ENCODE results near the gene PIEZO1.
A peak's percentile ranks its signal among the peaks of the same experiment; 100 is the strongest.

Gene PIEZO1

GRCh38 chr16:88769617-88770460 lies 15.2 kb downstream of the PIEZO1 start:
- peak; percentile 86 for DNase-seq (ENCODE audit: low spot score)

- DNase-seq (ENCODE audit: low spot score) = no peak
Observed at GRCh38 chr16:88768071-88768783, 16.8 kb downstream of the PIEZO1 start.

- DNase-seq (ENCODE audit: low spot score) = no peak
Observed at GRCh38 chr16:88767546-88768070, 17.4 kb downstream of the PIEZO1 start.

- DNase-seq (ENCODE audit: low spot score) = no peak
Observed at GRCh38 chr16:88766975-88767374, 18.0 kb downstream of the PIEZO1 start.

GRCh38 chr16:88764913-88765349 lies 20.1 kb downstream of the PIEZO1 start:
- peak; percentile 96 for DNase-seq (ENCODE audit: low spot score)

- no peak for DNase-seq (ENCODE audit: low spot score)
Observed at GRCh38 chr16:88764080-88764479, 20.9 kb downstream of the PIEZO1 start.

GRCh38 chr16:88763502-88764053 lies 21.4 kb downstream of the PIEZO1 start:
- peak; percentile 99 for DNase-seq (ENCODE audit: low spot score)

- DNase-seq (ENCODE audit: low spot score) = no peak
Observed at GRCh38 chr16:88762941-88763340, 22.1 kb downstream of the PIEZO1 start.

GRCh38 chr16:88762258-88762870 lies 22.7 kb downstream of the PIEZO1 start:
- DNase-seq (ENCODE audit: low spot score) = no peak

GRCh38 chr16:88761830-88762229 lies 23.2 kb downstream of the PIEZO1 start:
- DNase-seq (ENCODE audit: low spot score) = no peak

GRCh38 chr16:88761143-88761534 lies 23.9 kb downstream of the PIEZO1 start:
- no peak for DNase-seq (ENCODE audit: low spot score)

GRCh38 chr16:88760424-88761142 lies 24.4 kb downstream of the PIEZO1 start:
- no peak for DNase-seq (ENCODE audit: low spot score)

- no peak for DNase-seq (ENCODE audit: low spot score)
Observed at GRCh38 chr16:88759976-88760350, 25.1 kb downstream of the PIEZO1 start.

- no peak for DNase-seq (ENCODE audit: low spot score)
Observed at GRCh38 chr16:88759245-88759975, 25.6 kb downstream of the PIEZO1 start.

GRCh38 chr16:88758944-88759244 lies 26.1 kb downstream of the PIEZO1 start:
- no peak for DNase-seq (ENCODE audit: low spot score)

- no peak for DNase-seq (ENCODE audit: low spot score)
Observed at GRCh38 chr16:88758227-88758943, 26.6 kb downstream of the PIEZO1 start.

GRCh38 chr16:88755745-88756443 lies 29.1 kb downstream of the PIEZO1 start:
- DNase-seq (ENCODE audit: low spot score) = no peak

- no peak for DNase-seq (ENCODE audit: low spot score)
Observed at GRCh38 chr16:88754912-88755744, 29.9 kb downstream of the PIEZO1 start.
